DMS53 treated with DMSO at 0.1 percent for 48 hours (cell line): Measurements from ENCODE around the gene NTNG1.
A peak's percentile ranks its signal among the peaks of the same experiment; 100 is the strongest.

Source experiments
- DNase-seq: peaks from one replicate; lab custom pipeline; 2025; ENCODE audit not compliant: unreplicated experiment; lab: John Stamatoyannopoulos, UW

Gene NTNG1

GRCh38 chr1:107487506-107487905, 346.7 kb downstream of the NTNG1 start:
- DNase-seq = no peak

- no peak for DNase-seq
Observed at GRCh38 chr1:107491582-107491981, 350.7 kb downstream of the NTNG1 start.

- no peak for DNase-seq
Observed at GRCh38 chr1:107493111-107493716, 352.4 kb downstream of the NTNG1 start.

GRCh38 chr1:107494061-107494460, 353.2 kb downstream of the NTNG1 start:
- no peak for DNase-seq

GRCh38 chr1:107496002-107496401, 355.2 kb downstream of the NTNG1 start:
- DNase-seq = no peak

GRCh38 chr1:107499139-107499744, 358.4 kb downstream of the NTNG1 start:
- DNase-seq = no peak

GRCh38 chr1:107501081-107501605, 360.3 kb downstream of the NTNG1 start:
- no peak for DNase-seq

- no peak for DNase-seq
Observed at GRCh38 chr1:107510347-107510746, 369.5 kb downstream of the NTNG1 start.

- no peak for DNase-seq
Observed at GRCh38 chr1:107512836-107513235, 372.0 kb downstream of the NTNG1 start.

GRCh38 chr1:107514841-107515240, 374.0 kb downstream of the NTNG1 start:
- DNase-seq = no peak

GRCh38 chr1:107515702-107516101, 374.9 kb downstream of the NTNG1 start:
- DNase-seq = no peak

- no peak for DNase-seq
Observed at GRCh38 chr1:107523061-107523460, 382.2 kb downstream of the NTNG1 start.

GRCh38 chr1:107523736-107524135, 382.9 kb downstream of the NTNG1 start:
- DNase-seq = no peak

- no peak for DNase-seq
Observed at GRCh38 chr1:107524301-107524700, 383.5 kb downstream of the NTNG1 start.

GRCh38 chr1:107525145-107525544, 384.3 kb downstream of the NTNG1 start:
- no peak for DNase-seq

- DNase-seq = peak; percentile 21
Observed at GRCh38 chr1:107525961-107526360, 385.1 kb downstream of the NTNG1 start.

GRCh38 chr1:107526524-107527198, 385.8 kb downstream of the NTNG1 start:
- DNase-seq = peak; percentile 91

GRCh38 chr1:107529511-107530149, 388.8 kb downstream of the NTNG1 start:
- DNase-seq = peak; percentile 80

GRCh38 chr1:107530543-107530942, 389.7 kb downstream of the NTNG1 start:
- DNase-seq = no peak

GRCh38 chr1:107531065-107531908, 390.4 kb downstream of the NTNG1 start:
- no peak for DNase-seq

- peak; percentile 87 for DNase-seq
Observed at GRCh38 chr1:107532318-107532717, 391.5 kb downstream of the NTNG1 start.
